OCI-M2 (cell line): ENCODE data around the gene GALNTL6.
"Not testable (repeated sequence)": the region's sequence is repeated elsewhere in the genome, so short reads cannot be mapped to it uniquely, and the experiment has no call there.

Experiments used
- DNase-seq: peaks from one replicate; lab custom pipeline; 2025; ENCODE audit not compliant: unreplicated experiment; lab: John Stamatoyannopoulos, UW

The GALNTL6 gene

DNA sequence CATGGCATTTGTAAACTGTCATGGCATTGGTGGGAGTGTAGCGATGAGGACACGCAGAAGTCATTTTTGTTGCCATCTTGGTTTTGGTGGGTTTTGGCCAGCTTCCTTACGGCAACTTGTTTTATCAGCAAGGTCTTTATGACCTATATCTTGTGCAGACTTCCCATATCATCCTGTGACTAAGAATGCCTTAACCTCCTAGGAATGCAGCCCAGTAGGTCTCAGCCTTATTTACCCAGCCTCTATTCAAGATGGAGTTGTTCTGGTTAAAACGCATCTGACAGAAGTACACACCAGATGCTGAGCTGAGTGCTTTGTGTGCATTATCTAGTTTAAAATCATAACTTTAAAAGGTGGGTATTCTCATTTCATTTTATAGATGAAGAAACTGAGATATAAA, 1086.7 kb downstream of the GALNTL6 start:
- no peak for DNase-seq

DNA sequence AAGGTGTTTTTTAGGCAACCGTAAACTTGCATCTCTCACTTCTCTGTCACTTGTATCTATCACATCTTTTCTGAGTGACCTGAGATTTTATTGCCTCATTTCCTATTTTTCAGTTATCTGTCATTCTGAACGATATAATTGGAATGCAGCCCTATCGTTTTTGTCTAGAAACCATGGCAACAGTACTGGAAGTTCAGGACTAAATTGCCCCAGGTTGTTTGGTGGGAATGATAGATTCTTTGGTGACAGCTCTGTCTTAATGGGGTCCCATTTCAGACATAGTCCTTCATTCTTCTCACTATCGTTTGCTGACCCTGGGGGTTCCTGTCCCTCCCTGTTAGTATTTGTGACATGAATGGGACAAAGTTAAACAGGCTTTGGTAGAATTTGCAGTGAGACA, 1087.7 kb downstream of the GALNTL6 start:
- no peak for DNase-seq

DNA sequence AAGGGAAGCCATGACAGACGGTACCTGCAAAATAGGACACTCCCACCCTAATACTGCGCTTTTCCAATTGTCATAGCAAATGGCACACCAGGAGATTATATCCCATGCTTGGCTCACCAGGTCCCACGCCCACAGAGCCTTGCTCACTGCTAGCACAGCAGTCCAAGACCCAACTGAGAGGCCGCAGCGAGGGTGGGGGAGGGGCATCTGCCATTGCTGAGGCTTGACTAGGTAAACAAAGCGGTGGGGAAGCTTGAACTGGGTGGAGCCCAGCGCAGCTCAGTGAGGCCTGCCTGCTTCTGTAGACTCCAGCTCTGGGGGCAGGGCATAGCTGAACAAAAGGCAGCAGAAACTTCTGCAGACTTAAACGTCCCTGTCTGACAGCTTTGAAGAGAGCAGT, 1099.3 kb downstream of the GALNTL6 start:
- DNase-seq: not testable (repeated sequence)

DNA sequence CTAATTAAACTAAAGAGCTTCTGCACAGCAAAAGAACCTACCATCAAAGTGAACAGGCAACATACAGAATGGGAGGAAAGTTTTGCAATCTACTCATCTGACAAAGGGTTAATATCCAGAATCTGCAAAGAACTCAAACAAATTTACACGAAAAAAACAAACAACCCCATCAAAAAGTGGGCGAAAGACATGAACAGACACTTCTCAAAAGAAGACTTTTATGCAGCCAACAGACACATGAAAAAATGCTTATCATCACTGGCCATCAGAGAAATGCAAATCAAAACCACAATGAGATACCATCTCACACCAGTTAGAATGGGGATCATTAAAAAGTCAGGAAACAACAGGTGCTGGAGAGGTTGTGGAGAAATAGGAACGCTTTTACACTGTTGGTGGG, 1104.2 kb downstream of the GALNTL6 start:
- not testable (repeated sequence) for DNase-seq

DNA sequence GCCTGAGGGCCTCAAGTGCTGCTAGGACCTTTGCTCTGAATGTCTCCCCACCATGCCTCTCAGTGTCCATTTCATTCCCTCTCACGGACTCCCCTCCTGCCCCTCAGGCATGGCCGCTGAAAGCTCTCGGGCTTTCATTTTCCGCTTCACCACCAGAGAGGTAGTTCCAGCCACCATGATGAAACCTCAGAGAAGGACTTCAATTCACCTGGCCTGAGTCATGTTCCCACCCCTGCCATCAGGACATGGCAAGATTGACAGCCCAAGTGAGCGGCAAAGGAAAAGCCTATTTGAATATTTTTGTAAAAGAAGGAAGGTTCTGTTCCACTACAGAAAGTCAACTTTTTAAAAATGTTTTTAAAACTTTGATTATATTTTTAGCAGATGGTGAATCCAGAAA, 1106.1 kb downstream of the GALNTL6 start:
- no peak for DNase-seq

DNA sequence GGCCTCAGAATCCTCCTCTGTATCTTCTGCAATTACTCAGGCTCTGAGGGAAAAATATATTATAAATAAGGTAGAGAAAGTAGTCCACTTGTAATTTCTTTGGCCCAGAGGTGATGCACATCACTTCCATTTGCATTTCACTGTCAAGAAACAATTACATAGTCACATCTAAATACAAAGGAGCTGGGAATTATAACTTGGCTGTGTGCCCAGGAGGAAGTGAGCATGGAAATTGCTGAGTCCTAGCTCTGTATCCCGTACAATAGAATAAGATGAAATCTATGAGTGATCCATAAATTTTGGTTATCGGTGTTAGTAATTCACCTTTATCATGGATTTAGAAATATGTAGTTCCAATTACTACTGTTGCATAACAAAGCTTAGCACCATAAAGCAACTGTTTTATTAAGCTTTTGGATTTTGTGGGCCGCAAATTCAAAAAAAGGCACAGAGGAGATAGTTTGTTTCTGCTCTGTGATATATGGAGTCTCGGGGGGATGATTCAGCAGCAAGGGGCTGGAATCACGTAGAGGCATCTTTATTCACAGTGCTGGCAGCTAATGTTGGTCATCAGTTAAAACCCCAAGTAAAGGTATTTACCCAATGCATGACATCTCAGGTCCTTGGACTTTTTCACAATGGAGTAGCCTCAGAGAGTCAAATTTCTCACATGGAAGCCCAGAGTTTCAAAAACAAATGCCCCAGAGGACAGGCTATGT, 1114.1 kb downstream of the GALNTL6 start:
- no peak for DNase-seq

DNA sequence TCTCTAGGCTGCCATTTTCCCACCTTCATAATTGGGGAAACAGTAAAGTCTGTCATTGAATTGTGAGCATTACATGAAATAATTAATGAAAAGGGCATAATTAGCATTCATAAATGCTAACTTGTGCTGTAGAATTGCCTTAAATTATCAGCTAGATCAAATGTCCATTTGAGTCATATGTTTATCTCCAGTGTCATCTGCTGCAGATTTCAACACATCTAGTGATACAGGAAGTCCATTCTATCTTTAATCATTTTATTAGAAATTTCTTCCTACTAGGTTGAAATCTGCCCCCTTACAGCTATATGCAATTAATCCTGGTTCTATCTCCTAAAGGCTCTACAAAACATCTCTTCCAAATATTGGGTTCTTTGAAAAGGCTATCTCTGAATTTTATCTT, 1115.1 kb downstream of the GALNTL6 start:
- no peak for DNase-seq

DNA sequence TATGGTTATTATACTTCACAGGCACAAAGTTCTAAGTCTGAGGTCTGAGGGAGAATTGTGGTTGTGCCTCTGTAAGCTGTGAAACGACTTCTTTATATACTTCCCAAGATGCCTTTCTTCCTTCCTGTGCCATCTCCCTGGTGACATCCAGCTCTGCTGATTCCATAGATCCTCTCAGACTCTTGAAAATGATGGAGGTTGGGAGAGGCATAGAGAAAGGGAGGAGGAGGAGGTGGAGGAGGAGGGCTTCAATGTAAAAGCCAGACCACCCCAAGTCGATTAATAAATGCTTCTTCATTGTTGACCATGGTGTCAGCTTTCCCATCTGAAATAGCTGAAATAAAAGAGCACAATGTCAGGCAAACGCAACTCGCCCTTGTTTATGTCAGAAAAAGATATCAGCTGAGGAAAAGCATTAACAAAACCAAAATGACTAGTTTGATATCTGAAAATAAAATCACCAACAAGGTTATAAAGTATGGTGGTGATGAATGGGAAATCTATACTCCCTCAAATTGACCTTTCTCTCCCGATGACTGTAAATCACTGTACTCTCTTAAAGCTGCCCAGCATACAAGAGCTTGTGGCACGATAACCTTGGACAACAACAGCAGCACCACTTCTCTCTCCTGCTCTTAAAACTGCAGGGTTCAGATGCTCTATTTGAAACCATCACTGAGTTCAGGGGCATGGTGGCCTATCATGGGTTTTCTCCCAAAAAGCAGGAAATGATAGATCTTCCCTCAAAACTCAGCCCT, 1125.0 kb downstream of the GALNTL6 start:
- no peak for DNase-seq

DNA sequence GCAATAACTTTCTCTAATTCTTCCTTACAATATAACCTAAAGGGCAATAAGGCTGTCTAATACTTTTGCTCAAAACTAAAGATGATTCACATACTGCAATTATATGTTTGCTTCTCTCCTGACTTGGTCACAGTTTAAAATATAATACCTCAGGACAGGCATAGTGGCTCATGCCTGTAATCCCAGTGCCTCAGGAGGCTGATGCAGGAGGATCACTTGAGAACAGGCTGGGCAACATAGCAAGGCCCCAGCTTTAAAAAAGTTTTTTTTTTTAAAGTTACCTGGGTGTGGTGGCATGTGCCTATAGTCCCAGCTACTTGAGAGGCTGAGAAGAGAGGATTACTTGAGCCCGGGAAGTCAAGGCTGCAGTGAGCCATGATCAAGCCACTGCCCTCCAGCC, 1125.7 kb downstream of the GALNTL6 start:
- no peak for DNase-seq

DNA sequence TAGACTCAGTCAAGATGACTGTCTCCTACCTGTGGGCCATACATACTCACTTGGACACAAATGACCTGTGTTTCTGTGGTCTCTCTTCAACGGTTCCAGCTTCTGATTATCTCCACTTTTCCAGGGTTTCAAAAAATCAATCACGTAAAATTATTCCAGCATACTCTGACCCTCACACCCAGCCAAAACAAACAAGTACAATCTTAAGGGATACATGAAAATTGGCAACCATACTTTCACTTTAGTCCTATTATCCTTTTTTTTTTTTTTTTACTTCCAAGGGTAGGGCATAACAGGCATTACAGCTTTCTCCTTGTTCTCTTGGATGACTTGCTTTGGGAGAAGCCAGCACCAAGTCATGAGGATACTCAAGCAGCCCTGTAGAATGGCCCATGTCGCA, 1129.6 kb downstream of the GALNTL6 start:
- no peak for DNase-seq

DNA sequence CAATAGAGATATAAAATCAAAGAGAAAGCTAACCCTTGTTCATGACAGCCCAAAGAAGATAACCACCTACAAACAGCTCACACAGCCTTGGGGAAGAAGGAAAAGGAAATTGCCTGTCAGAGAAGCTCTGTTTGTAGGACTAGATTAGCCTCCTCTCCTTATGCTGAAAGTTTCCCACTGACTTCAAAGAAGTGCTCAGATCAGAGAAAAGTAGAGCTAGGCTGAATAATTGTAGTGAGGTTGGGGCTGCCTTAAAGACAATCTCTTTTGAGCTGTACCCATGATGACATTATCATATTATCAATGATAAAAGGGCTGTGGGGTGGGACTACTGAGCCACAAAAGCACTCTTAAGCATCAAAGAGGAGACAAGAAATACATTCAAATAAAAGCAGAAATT, 1132.4 kb downstream of the GALNTL6 start:
- no peak for DNase-seq

DNA sequence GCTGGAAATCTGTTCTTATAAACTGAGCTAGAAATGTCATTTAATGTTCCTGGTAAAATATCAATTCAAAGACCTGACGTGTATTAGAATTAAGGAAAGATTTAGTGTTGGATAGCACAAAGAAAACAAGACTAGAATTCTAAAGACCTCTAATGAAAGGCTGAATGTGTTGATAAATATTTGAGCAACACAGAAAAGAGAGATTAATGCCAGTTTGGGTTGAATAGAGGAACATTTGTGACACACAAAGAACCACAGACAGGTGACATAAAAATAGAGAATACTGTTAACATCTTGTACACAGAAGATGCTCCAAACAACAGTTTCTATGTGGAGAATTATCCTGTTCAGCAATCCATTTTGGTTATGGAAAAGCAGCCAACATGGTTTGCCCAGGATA, 1133.3 kb downstream of the GALNTL6 start:
- DNase-seq: no peak

DNA sequence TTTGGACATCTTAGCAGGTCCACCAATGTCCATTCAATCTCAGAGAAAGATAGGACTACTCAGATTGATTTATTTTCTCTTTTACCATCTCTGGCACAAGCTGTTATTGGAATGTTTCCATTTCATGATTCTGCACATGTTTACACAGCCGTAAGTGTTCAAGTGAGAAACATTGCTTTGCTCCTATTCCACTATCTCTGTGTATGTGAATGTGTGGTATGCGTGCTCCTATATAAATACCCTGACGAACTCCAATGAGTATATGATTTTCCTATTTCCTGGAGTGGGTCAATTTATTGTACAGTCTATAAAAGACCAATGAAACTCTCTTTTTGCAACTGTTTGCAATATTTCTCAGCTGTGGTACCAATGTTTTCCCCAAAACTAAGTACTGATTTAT, 1134.4 kb downstream of the GALNTL6 start:
- no peak for DNase-seq

DNA sequence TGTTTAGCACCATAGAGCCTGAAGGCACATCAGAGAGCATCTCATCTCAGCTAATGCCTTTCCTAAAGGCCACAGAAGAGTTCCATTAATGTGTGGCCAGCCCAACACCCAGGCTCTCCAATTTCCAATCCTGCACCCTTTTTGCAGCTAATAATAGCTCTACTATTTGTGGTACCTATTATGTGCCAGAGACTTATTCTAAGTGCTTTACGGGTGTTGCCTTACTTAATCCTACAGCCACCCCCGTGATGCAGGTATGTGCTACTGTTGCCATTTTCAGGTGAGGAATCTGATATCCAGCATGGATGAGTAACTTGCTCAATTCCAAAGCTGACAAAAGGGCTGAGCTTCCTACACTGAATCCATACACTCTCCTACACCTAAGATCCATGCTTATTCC, 1137.8 kb downstream of the GALNTL6 start:
- no peak for DNase-seq

DNA sequence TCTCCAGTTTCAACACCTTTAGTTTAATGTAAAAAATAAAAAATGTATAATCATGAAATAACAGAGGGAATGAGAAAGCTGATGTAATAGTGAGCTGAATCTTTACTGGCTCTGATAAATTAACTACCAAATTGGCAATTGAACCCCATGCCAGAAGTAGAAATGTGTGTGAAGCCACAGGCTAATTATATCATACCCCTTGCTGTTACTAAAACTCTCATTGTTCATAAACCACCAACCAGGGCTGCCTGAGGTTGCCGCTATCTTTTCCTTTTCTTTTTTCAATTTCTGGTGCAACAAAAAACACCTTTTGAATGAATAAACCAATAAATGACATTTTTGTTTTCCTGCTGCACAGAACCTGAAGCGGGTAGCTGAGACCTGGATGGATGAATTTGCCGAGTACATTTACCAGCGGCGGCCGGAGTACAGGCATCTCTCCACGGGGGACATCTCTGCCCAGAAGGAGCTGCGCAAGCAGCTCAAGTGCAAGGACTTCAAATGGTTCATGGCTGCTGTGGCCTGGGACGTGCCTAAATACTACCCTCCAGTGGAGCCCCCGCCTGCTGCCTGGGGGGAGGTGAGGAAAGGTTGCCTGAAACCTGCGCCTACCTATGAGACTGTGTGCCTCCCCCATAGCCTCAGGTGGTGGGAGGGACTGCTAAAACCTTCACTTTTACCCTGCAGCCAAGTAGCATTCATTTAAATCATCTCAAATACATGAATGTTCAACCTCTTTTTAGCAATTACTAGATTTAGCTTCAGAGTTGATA, 1138.7 kb downstream of the GALNTL6 start:
- DNase-seq: no peak

DNA sequence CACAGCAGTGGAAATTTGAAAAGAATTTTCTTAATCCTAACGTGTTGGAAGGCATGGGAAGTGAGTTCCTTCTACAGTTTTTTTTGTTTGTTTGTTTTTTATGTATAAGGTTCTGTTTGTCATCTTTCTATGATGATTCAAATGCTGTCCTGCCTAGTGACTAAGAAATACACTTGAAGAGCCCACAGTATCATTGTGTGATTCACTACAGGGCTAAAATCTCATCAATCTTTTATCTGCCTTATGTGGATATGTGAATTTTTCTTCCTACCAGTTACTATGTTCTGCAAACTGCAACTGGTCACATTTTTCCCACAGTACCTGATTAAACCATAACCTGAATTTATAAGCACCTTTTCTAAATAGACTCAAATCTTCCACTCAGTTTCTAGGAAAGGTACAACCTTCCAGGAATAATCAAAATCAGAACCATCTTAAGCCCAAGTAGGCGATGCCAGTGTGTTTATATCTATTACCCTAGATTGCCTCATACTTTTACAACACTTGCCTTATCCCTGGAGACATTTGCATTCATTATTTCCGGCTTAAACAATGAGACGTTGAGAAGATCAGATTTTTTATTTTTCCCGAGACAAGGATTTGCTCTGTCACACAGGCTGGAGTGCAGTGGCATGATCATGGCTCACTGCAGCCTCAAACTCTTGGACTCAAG, 1140.8 kb downstream of the GALNTL6 start:
- no peak for DNase-seq

DNA sequence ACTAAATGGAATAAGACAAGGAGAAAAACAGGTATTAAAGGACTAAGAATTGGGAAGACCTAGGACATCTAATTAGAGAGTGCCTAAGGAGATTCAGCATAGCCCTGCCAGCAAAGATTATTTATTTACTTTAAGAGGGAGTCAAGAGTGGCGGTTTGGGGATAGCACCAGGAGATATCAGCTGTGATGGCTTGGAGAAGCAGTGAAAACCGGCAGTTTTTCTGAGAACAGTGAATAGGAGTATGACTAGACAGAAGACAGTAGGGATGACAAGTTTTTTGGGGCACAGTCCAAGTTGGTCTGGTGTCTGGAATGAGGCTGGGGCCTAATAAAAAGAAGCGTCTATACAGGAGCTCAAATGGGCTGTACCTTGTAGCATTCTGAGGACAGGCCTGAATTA, 1143.1 kb downstream of the GALNTL6 start:
- not testable (repeated sequence) for DNase-seq

DNA sequence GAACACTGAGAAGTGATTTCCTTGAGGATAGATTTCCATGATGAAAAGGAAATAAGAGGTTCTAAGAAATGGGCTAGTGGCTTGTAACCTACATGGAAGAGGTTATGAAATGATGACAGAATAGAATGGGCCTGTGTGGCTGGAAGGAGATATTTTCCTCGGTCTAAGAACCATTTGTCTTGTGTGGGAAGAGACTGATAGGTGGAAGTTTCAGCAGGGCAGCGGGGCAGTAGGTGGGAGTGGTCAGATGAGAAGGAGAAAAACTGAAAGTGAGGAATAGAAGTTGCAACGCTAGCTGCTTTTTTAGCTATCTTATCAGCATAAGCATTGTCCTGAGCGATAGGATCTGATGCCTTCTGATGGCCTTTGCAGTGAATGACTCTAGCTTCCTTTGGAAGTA, 1144.0 kb downstream of the GALNTL6 start:
- DNase-seq: no peak

DNA sequence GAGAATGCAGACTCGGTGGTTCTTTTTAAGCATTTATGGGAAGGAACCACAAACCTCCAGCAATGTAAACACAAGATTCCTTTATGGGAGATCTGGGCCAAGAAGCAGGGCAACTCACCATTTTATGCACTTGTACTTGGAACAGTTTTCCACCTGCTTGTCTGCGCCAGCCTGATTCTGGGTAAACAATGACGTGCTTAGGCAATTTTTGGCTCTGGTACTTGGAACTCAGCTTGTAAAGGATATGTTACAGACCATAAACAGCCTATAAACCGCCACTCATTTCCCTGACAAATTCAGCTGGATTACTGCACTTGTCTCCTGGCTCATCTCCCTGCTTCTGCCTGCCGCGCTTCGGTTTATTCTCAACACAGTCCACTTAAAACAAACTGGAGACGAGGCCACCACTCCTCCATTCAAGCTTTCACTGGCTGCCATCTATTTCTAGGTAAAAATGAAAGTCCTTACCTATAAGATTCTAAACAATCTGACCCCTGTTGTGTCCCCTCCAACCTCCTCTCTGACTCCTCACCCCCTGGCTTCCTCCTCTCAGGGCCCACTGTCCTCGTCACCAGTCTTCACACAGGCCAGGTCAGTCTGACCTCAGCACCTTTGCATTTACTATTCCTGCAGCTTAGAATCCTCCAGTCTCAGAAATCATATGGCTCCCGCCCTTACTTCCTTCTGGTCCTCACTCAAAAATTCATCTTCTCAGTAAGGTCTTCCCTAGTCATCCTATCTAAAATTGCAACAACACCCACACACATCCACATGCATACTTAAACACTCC, 1149.6 kb downstream of the GALNTL6 start:
- DNase-seq: no peak

DNA sequence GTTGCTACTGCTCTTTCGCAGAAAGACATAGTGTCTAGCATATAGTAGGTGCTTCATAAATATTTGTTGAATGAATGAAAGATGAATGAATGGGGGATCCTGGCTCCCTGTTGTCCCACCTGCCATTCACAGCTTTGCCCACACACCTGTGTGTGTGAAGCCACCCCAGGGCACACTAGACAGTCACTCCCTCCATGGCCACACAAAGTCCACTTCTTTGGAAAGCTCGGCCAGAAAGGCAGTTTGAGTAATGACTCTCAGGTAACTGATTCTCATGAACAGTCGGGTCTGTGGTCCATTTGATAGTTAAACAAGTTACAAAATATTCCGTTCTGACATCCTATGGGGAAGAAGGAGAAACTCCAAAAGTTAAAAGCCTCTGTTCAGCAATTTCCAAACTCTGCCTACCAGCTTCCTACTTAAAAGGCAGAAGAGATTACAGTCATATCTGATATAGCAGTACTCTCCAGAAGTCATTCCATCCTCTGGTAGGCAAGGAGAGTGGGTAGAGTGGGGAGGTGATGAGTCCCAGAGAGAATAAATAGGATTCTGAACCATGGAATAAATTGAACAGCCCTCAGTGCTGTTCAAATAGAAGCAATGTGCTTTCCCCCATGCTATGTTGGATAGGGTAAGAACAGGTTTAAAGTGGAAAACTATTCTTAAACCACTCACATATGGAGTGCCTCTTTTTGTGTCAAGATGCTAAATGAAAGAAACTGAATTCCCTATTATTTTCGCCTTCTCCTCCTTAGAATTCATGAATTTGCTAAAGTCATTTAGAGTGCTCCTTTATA, 1150.5 kb downstream of the GALNTL6 start:
- DNase-seq: no peak
